Measurements from ENCODE around the gene JAKMIP1.

JAKMIP1 gene

DNA sequence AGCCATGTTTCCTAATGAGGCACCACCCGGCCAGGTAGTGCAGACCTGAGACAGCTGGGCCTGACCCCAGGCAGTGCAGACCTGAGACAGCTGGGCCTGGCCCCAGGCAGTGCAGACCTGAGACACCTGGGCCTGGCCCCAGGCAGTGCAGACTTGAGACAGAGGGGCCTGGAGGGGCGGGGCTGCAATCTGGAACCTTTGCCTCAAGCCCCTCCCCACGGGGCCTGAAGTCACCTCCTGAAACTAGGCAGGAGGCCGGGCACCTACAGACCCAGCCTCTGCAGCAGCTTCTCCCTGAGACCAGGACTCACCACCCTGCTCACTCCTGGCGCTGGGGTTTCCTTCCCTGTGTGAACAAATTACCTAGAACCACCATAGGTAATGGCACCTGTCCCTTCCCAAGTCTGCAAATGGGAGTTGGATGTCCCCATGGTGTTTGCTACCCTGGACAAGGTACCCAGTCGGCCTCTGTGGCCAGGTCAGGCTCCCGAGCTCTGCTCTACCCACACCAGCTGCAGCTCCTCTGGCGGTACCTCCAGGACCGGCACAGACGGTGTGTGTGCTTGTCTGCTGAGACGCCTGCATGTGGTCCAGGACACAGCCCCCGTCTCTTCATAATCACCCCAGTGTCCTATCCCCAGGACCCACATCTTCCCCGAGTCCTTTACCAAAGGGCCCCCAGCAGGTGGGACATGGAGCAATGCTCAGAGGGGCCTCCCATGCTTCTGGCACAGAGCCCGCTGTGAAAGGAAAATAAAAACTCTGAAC is 129.0 kb downstream of the JAKMIP1 start:
- DNase-seq (ENCODE audit: low read depth in 1 of 2, low spot score in 1 of 2) = no peak
- in situ Hi-C loops (cut with HindIII; ENCODE audit: low pct_unique_long_range_greater_than_20kb, low sequenced_read_pairs) = no loop called here
- TF ChIP-seq JUND (IDR thresholded peaks at IDR 0.05; ENCODE audit: low read depth) = no peak

DNA sequence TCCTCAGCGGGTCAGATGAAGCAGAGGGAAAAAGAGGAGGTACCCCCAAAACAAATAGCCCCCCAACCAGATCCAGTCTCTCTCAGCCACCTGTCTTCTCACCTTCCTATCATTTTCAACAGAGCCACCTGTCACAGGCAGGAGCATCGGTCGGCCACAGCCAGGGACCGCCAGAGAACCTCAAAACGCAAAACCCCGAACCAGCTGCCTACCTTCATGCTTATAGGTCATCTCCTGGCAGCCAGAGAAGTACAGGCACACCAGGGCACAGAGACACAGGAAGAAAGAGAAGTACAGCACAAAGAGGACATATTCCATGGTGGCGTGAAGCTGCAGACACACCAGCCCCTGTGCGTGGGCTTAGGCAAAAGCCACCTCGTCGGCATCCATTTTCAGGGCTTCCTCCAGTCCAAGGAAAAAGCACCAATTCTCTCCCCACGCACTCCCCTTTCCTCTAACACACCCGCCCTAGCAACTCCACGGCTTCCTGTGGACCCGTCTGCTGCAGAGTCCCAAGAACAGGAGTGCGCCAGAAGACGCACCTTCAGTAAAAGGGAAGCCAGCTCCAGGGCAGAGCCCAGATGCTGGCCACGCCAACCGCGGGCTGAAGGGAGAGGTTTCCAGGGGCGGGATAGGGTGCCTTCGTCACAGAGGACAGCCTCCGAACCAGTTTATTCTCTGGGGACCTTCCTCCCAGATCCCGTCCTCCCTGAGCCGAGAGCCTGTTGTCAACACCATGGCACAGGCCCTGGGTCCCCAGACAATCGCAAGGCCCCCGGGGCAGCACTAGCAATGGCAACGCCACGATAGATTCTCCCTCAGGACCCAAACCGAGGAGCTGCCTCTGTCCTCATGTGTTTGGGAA is 130.3 kb downstream of the JAKMIP1 start:
- in situ Hi-C loops (cut with HindIII; ENCODE audit: low pct_unique_long_range_greater_than_20kb, low sequenced_read_pairs) = no loop called here
- no peak for DNase-seq (ENCODE audit: low read depth in 1 of 2, low spot score in 1 of 2)
- TF ChIP-seq JUND (IDR thresholded peaks at IDR 0.05; ENCODE audit: low read depth) = no peak

DNA sequence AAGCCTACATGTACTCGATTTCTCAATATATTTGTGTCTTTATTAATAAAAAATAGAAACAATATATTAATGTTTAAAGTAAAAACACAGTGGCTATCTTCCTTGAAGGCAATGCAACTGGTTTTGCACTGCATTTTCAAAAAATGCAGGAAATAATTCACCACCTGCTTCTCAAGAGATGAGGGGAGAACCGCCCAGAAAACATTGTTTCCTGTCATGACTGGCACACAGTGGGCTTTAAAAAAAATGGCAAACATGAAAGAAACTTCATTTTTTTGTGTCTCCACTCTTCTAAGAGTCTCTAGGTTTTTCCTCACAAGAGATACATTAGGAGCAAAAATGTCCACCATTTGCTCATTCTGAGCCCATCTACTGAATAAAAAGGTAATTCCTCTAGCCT is 131.4 kb downstream of the JAKMIP1 start:
- DNase-seq (ENCODE audit: low read depth in 1 of 2, low spot score in 1 of 2) = no peak
- no peak for TF ChIP-seq JUND (IDR thresholded peaks at IDR 0.05; ENCODE audit: low read depth)
- in situ Hi-C loops (cut with HindIII; ENCODE audit: low pct_unique_long_range_greater_than_20kb, low sequenced_read_pairs) = no loop called here

DNA sequence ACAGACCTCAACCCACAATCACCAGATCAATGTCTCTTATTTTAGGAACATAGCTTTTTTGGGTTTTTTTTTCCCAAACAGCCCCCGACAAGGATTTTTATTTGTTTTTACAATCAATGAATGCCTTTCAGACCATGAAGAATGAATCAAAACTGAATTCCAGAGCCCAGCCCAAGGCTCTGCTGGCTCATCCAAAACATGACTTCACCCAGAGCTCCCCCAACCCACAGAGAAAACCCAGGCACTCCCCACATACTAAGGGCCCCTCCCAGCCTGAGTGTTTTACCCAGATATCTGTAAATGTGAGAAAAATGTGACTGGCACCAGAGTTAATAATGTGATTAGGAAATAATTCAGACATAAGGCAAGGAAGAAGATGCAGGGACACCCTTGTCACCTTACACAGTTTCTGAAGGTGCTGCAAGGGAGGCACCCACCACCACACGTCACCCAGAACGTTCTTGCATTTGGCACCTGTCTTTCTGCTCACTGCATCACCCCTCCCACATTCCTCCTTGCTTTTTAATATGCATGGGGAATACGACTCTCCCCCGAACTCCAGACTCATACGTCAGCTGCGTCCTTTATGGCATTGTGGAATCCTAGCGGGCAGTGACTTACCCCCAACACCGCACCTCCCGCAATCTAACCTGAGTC is 134.3 kb downstream of the JAKMIP1 start:
- no peak for DNase-seq (ENCODE audit: low read depth in 1 of 2, low spot score in 1 of 2)
- in situ Hi-C loops (cut with HindIII; ENCODE audit: low pct_unique_long_range_greater_than_20kb, low sequenced_read_pairs) = no loop called here
- TF ChIP-seq JUND (IDR thresholded peaks at IDR 0.05; ENCODE audit: low read depth) = no peak

DNA sequence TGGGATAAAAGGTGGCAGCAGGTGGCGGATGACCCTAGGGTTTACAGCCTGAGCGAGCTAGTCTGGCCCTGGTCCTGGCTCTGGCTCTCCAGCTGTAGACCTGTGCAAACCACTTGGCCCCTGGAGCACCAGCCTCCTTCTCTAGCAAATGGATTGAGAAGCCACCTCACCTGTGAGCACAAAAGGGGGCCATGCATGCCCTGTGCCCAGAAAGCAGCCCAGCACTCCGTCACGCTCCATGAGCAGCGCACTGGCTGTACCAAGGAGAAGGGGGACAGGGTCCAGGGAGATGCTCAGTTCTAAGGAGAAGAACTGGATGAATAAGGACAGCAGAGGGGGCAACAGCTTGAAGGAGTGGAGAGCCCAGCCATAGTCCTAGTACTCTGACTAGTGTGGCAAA is 135.2 kb downstream of the JAKMIP1 start:
- no peak for DNase-seq (ENCODE audit: low read depth in 1 of 2, low spot score in 1 of 2)
- in situ Hi-C loops (cut with HindIII; ENCODE audit: low pct_unique_long_range_greater_than_20kb, low sequenced_read_pairs) = no loop called here
- no peak for TF ChIP-seq JUND (IDR thresholded peaks at IDR 0.05; ENCODE audit: low read depth)

DNA sequence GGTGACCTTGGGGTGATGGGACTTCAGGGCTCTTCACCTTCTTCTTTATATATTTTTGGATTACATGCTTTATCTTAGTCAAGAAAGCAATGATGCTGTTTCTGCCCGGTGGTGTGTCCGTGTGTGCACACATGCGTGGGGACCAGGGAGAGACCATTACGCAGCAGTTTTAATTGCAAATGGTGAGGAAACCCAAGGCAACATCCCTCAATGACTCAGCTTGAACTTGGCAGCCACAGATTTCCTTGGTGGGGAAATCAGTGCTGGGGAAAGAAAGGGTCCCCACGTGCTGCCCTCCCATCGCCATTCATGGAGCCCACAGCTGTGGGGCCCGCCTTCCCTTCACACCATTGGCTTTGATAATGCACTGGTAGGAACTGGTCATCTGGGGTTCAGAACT is 136.0 kb downstream of the JAKMIP1 start:
- in situ Hi-C loops (cut with HindIII; ENCODE audit: low pct_unique_long_range_greater_than_20kb, low sequenced_read_pairs) = no loop called here
- no peak for DNase-seq (ENCODE audit: low read depth in 1 of 2, low spot score in 1 of 2)

DNA sequence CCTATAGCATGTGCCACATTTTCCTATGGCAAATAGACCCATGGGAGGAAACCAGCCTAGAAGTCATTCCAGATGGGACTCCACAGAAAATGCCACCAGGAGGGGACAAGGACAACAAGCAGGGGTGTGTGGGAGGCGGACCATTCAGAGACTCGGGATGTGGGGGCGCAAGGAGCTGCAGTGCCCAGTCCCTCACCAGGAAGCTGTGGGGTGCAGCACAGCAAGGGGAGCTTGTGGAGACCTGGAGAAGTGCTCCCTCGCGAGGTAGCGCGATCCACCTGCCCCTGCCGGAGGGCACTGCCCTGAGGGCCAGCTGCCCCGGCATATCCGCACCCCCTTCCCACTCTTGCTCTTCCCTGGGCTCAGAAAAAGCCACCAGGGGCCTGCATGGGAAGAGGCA is 136.7 kb downstream of the JAKMIP1 start:
- in situ Hi-C loops (cut with HindIII; ENCODE audit: low pct_unique_long_range_greater_than_20kb, low sequenced_read_pairs) = no loop called here
- no peak for TF ChIP-seq JUND (IDR thresholded peaks at IDR 0.05; ENCODE audit: low read depth)
- DNase-seq (ENCODE audit: low read depth in 1 of 2, low spot score in 1 of 2) = no peak

More for the DNA sequence above, 136.0 kb downstream of the JAKMIP1 start:
- TF ChIP-seq JUND (IDR thresholded peaks at IDR 0.05; ENCODE audit: low read depth) = no peak

DNA sequence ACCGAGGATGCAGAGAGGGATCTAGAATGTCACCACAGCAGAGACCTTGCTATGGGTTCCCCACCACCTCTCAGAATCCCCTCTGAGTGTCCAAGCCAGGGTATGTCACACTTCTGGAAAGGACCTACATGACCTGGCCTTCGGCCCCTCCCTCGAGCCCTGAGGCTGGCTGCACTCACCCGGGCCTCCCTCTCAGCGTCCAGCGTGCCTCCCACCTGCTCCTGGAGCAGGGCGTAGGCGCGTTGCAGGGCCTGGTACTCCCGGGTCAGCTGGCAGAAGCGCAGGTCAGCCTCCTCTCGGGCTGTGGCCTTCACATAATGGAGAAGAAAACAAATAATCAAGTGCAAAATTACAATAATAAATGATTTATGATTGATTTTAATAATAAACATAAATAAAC is 138.2 kb downstream of the JAKMIP1 start:
- no peak for DNase-seq (ENCODE audit: low read depth in 1 of 2, low spot score in 1 of 2)
- no peak for TF ChIP-seq JUND (IDR thresholded peaks at IDR 0.05; ENCODE audit: low read depth)
- in situ Hi-C loops (cut with HindIII; ENCODE audit: low pct_unique_long_range_greater_than_20kb, low sequenced_read_pairs) = no loop called here

DNA sequence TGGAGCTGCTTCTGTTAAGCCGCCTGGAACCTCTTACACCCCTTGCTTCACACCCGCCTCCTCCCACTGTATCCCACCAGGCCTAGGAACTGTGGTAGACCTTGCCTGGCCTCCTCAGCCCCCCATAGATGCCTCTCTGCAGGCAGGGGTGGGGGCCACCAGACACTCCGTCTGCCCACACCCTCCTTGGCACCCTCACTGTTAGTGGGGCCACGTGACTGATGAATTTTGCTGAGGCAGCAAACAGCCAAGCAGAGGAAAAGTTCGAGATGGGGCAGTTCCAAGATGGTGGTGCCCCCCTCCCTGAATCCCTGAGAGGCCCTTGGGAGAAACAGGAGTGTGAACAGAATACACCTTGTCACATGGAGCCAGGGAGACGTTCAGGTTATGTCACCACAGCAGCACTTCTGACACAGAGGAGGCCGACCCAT is 141.0 kb downstream of the JAKMIP1 start:
- TF ChIP-seq JUND (IDR thresholded peaks at IDR 0.05; ENCODE audit: low read depth) = no peak
- DNase-seq (ENCODE audit: low read depth in 1 of 2, low spot score in 1 of 2) = no peak
- in situ Hi-C loops (cut with HindIII; ENCODE audit: low pct_unique_long_range_greater_than_20kb, low sequenced_read_pairs) = no loop called here

DNA sequence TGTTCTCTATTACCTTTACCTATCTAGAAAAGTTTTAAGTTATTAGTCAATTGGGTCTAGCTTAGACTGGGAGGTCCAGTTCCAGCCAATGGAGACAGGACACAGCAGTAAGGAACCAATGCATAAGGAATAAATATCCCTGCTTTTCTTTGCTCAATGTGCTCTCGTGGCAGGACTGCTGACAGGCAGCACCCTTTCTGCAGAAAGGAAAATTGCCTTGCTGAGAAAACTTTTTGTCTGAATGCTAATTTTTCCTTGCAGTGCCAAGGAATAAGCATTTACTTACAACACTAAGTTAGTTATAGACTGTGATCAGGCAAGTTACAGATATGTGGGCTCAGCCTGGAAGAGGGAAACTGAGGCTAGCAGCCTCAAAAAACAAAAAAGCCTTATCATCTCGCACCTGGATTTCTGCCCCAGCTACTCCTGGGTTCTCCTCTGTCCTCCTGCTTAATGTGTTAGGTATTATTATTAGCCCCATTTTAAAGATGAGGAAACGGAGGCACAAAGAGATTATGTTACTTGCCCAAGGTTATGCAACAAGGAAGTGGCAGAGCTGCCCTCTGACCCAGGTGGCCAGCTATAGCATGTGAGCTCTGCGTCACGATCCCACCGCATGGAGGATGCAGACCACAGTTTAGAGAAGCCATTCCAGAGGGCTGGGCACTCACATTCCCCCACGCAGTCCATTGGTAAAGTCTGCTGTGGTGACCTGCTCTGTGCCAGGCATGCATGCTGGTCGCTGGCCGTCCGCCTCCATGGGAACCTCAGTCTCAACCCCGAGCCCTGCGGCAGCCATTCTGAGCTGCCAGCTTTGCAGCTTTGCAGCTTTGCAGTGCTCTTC is 141.6 kb downstream of the JAKMIP1 start:
- no peak for TF ChIP-seq JUND (IDR thresholded peaks at IDR 0.05; ENCODE audit: low read depth)
- in situ Hi-C loops (cut with HindIII; ENCODE audit: low pct_unique_long_range_greater_than_20kb, low sequenced_read_pairs) = no loop called here
- DNase-seq (ENCODE audit: low read depth in 1 of 2, low spot score in 1 of 2) = no peak

DNA sequence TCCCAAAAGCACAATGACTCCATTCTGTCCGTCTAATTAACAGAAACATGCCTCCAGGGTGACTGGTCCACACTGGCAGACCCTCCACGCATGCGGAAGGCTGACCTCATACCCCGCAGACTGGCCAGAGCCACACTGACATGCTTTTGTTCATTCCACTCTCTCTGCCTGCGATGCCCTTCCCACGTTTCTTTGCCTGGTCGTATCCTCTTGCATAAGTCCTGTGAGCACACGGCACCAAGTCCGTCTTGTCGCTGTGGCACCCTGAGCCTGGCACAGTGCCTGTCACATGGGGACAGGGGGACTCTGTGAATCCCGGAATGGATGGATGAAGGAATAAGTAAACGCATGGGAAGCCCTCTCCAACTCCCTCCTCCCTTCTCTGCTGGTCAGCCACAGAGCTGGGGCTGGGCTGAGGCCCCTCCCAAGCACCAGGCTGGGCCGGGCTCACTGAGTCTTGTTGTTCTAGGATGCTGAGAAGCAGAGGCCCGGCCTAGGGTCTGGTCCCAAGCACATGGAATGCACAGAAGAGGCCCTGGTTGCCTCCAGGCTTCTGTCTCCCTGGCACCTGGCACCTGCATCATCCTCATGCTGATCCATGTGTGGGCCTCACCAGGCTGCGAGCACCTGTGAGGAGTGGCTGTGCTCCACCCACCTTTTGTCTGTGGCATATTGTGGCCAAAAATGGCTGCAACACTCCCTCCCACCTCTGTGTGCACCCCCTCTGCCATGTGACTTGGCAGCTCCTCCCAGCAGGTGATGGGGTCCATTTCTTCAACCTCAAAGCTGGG is 143.2 kb downstream of the JAKMIP1 start:
- no peak for TF ChIP-seq JUND (IDR thresholded peaks at IDR 0.05; ENCODE audit: low read depth)
- no peak for DNase-seq (ENCODE audit: low read depth in 1 of 2, low spot score in 1 of 2)
- in situ Hi-C loops (cut with HindIII; ENCODE audit: low pct_unique_long_range_greater_than_20kb, low sequenced_read_pairs) = no loop called here
